H9 (cell line): ENCODE measurements around the gene TXNDC5. TPM values are rescaled to one million over a fixed set of nuclear protein-coding genes. Genes with fewer than 3 reads are reported as not detected.

ENCODE experiments used
- DNase-seq: peaks from one replicate; pipeline ENCODE4 v3.0.0-alpha.2; 2017
- H2AFZ ChIP-seq: one replicate; pipeline ENCODE4 v1.6.1; 2013; ENCODE audit warnings: mild to moderate bottlenecking, low read length, control low read depth, moderate library complexity
- H2AK5ac ChIP-seq: 2 replicates; pipeline ENCODE4 v1.6.1; 2013; ENCODE audit warnings: low read length, control low read depth, mixed read lengths; ENCODE audit not compliant: insufficient read length
- H2BK120ac ChIP-seq: one replicate; pipeline ENCODE4 v1.6.1; 2013; ENCODE audit warnings: low read depth, mild to moderate bottlenecking, low read length, control low read depth, inconsistent platforms; ENCODE audit not compliant: poor library complexity, severe bottlenecking
- H2BK12ac ChIP-seq: 2 replicates; pipeline ENCODE4 v1.6.1; 2013; ENCODE audit warnings: low read length, control low read depth, mixed read lengths, low read depth; ENCODE audit not compliant: insufficient read length
- H2BK15ac ChIP-seq: 2 replicates; pipeline ENCODE4 v1.6.1; 2013; ENCODE audit warnings: low read depth, low read length, control low read depth
- H2BK20ac ChIP-seq: one replicate; pipeline ENCODE4 v1.6.1; 2013; ENCODE audit warnings: low read depth, mild to moderate bottlenecking, low read length, control low read depth, inconsistent platforms; ENCODE audit not compliant: poor library complexity, severe bottlenecking
- H2BK5ac ChIP-seq: 2 replicates; pipeline ENCODE4 v1.6.1; 2013; ENCODE audit warnings: low read length, control low read depth, mixed read lengths; ENCODE audit not compliant: insufficient read length
- H3K14ac ChIP-seq: 2 replicates; pipeline ENCODE4 v1.6.1; 2013; ENCODE audit warnings: low read length, control low read depth; ENCODE audit not compliant: insufficient read depth
- H3K18ac ChIP-seq: 2 replicates; pipeline ENCODE4 v1.6.1; 2013; ENCODE audit warnings: low read depth, mild to moderate bottlenecking, mixed read lengths, low read length, control low read depth; ENCODE audit not compliant: insufficient read length
- H3K23ac ChIP-seq: 2 replicates; pipeline ENCODE4 v1.6.1; 2013; ENCODE audit warnings: low read length, control low read depth, mixed read lengths, low read depth; ENCODE audit not compliant: insufficient read length
- H3K23me2 ChIP-seq: 2 replicates; pipeline ENCODE4 v1.6.1; 2013; ENCODE audit warnings: low read depth, mild to moderate bottlenecking, mixed read lengths, low read length, control low read depth; ENCODE audit not compliant: insufficient read length, poor library complexity, severe bottlenecking
- H3K27ac ChIP-seq: 2 replicates; pipeline ENCODE4 v1.5.1; 2013; ENCODE audit warnings: low read length, control low read depth, mixed read lengths, low read depth; ENCODE audit not compliant: insufficient read length
- H3K27me3 ChIP-seq: 2 replicates; pipeline ENCODE4 v1.6.1; 2013; ENCODE audit warnings: low read length, control low read depth, inconsistent platforms; ENCODE audit not compliant: insufficient read depth
- H3K4ac ChIP-seq: 2 replicates; pipeline ENCODE4 v1.6.1; 2013; ENCODE audit warnings: low read depth, mild to moderate bottlenecking, control low read depth, inconsistent platforms, low read length, moderate library complexity
- H3K4me1 ChIP-seq: 2 replicates; pipeline ENCODE4 v1.6.1; 2013; ENCODE audit warnings: low read length, control low read depth, inconsistent platforms; ENCODE audit not compliant: insufficient read depth
- H3K4me2 ChIP-seq: 2 replicates; pipeline ENCODE4 v1.6.1; 2013; ENCODE audit warnings: low read length, control low read depth, mixed read lengths; ENCODE audit not compliant: insufficient read length, insufficient read depth
- H3K56ac ChIP-seq: 2 replicates; pipeline ENCODE4 v1.6.1; 2013; ENCODE audit warnings: low read depth, mild to moderate bottlenecking, mixed read lengths, low read length, control low read depth; ENCODE audit not compliant: insufficient read length
- H3K79me1 ChIP-seq: 2 replicates; pipeline ENCODE4 v1.6.1; 2013; ENCODE audit warnings: low read depth, mild to moderate bottlenecking, moderate library complexity, low read length, control low read depth, inconsistent platforms; ENCODE audit not compliant: insufficient read depth, poor library complexity, severe bottlenecking
- H3K79me2 ChIP-seq: 2 replicates; pipeline ENCODE4 v1.6.1; 2013; ENCODE audit warnings: low read length, control low read depth, inconsistent platforms; ENCODE audit not compliant: insufficient read depth
- H3K9ac ChIP-seq: 2 replicates; pipeline ENCODE4 v1.6.1; 2013; ENCODE audit warnings: low read length, control low read depth, mixed read lengths; ENCODE audit not compliant: insufficient read length; ENCODE audit errors: extremely low read depth
- H3K9me3 ChIP-seq: one replicate; pipeline ENCODE4 v1.6.1; 2013; ENCODE audit warnings: low read depth, low read length, inconsistent platforms; ENCODE audit not compliant: control insufficient read depth
- H3T11ph ChIP-seq: one replicate; pipeline ENCODE4 v1.6.1; 2013; ENCODE audit warnings: mild to moderate bottlenecking, low read length, control low read depth, inconsistent platforms
- H4K20me1 ChIP-seq: one replicate; pipeline ENCODE4 v1.6.1; 2013; ENCODE audit not compliant: control insufficient read depth, insufficient read length, insufficient read depth
- H4K5ac ChIP-seq: 2 replicates; pipeline ENCODE4 v1.6.1; 2013; ENCODE audit warnings: low read depth, mild to moderate bottlenecking, mixed read lengths, low read length, control low read depth; ENCODE audit not compliant: insufficient read length
- H4K8ac ChIP-seq: replicated peaks from 2 replicates; pipeline ENCODE4 v1.6.1; 2013; ENCODE audit warnings: low read length, control low read depth, mixed read lengths, low read depth; ENCODE audit not compliant: insufficient read length
- H4K91ac ChIP-seq: 2 replicates; pipeline ENCODE4 v1.6.1; 2013; ENCODE audit warnings: low read depth, mild to moderate bottlenecking, moderate library complexity, mixed read lengths, low read length, control low read depth; ENCODE audit not compliant: insufficient read length
- H3K27ac Mint-ChIP-seq, 3 experiments: 2 replicates in 2 of 3; 3 replicates in 1 of 3; pipeline ENCODE4 v1.8.0; 2020 to 2021; ENCODE audit warnings: mixed read lengths in 3 of 3, mild to moderate bottlenecking in 1 of 3, moderate library complexity in 1 of 3
- H3K27me3 Mint-ChIP-seq: 2 replicates; pipeline ENCODE4 v1.8.0; 2021; ENCODE audit warnings: low read depth, mild to moderate bottlenecking, moderate library complexity, mixed read lengths
- H3K36me3 Mint-ChIP-seq, 3 experiments: 2 replicates in 2 of 3; 3 replicates in 1 of 3; pipeline ENCODE4 v1.8.0; 2020 to 2021; ENCODE audit warnings: low read depth in 3 of 3, mixed read lengths in 3 of 3; ENCODE audit not compliant: insufficient read depth in 1 of 3
- H3K4me1 Mint-ChIP-seq, 2 experiments: 2 replicates each; pipeline ENCODE4 v1.8.0; 2020; ENCODE audit warnings: mixed read lengths in 2 of 2
- H3K4me3 Mint-ChIP-seq, 2 experiments: 2 replicates in 1 of 2; 3 replicates in 1 of 2; pipeline ENCODE4 v1.8.0; 2020 to 2021; ENCODE audit warnings: mild to moderate bottlenecking in 2 of 2, mixed read lengths in 2 of 2, moderate library complexity in 1 of 2
- H3K9me3 Mint-ChIP-seq, 2 experiments: 2 replicates in 1 of 2; 3 replicates in 1 of 2; pipeline ENCODE4 v1.8.0; 2020; ENCODE audit warnings: mild to moderate bottlenecking in 2 of 2, mixed read lengths in 2 of 2, moderate library complexity in 1 of 2
- WGBS: extraction: QIAGEN DNeasy Blood & Tissue Kit; methylation state at CpG from one replicate; pipeline ENCODE4 v1.1.7; 2013; ENCODE audit warnings: missing lambda C conversion rate, low lambda C conversion rate, mixed read lengths; ENCODE audit not compliant: insufficient read length; ENCODE audit errors: extremely low coverage; 5-methylcytosine and 5-hydroxymethylcytosine counted together
- total RNA-seq: library from RNA; stranded (reverse); gene quantifications from 2 replicates; pipeline ENCODE4 v1.2.1, GENCODE V29; 2021
- TF ChIP-seq, protein P1 (sequence below): fragments of 200-600 bp; sonication (generic); conservative IDR thresholded peaks from 3 replicates; pipeline ENCODE4 v1.8.0; 2021; ENCODE audit warnings: antibody characterized with exemption, mild to moderate bottlenecking

The TXNDC5 gene
- total RNA-seq, 1 experiment from 2014 or later, result 130 TPM

DNA sequence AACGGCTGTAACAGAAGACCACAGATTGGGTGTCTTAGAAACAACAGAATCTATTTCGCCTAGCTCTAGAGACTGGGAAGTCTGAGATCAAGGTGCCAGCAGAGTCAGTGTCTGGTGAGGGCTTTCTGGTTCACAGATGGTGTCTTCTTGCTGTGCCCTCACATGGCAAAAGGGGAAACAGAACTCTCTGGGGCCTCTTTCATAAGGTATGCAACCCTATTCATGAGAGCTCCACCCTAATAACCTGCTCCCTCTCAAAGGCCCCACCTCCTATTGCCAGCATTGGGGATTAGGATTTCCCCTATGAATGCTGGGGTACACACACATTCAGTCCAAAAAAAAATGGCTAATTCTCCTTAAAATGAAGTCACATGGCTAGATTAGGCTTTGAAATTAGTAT is 10.0 kb downstream of the TXNDC5 start:
- H3K36me3 Mint-ChIP-seq, result peaks cover 51 to 90% (median 90%) of the 10 kb centered on the region in 3 experiments; a peak in 6 of 7 replicates
- no peaks in the 10 kb centered on the region for H3K4me1 Mint-ChIP-seq
- H3K27ac Mint-ChIP-seq, result no peak overlapping the region
- H2BK12ac ChIP-seq, result no peak overlapping the region
- H3K9me3 Mint-ChIP-seq, result no peaks in the 10 kb centered on the region
- no peak overlapping the region for H2BK20ac ChIP-seq
- no peak overlapping the region for H3K14ac ChIP-seq
- no peak overlapping the region for H2AK5ac ChIP-seq
- no peaks in the 10 kb centered on the region for H4K20me1 ChIP-seq
- no peak overlapping the region for H3K4ac ChIP-seq
- no peak overlapping the region for H3K9ac ChIP-seq
- no peak overlapping the region for H3K23ac ChIP-seq
- H3K18ac ChIP-seq, result no peak overlapping the region
- H3K79me2 ChIP-seq, result 0 out of 2 replicates have a peak, but pooled peaks cover 3% of the 10 kb centered on the region
- H3K4me2 ChIP-seq, result no peak overlapping the region
- no peak overlapping the region for H4K5ac ChIP-seq
- no peaks in the 10 kb centered on the region for H3K9me3 ChIP-seq
- no peak overlapping the region for H3K4me3 Mint-ChIP-seq
- H4K91ac ChIP-seq, result no peak overlapping the region
- no peaks in the 10 kb centered on the region for H3K4me1 ChIP-seq
- no peaks in the 10 kb centered on the region for H3K27me3 Mint-ChIP-seq
- no peak overlapping the region for H3T11ph ChIP-seq
- no peak overlapping the region for H2BK15ac ChIP-seq
- no peak overlapping the region for H2AFZ ChIP-seq
- no peaks in the 10 kb centered on the region for H3K79me1 ChIP-seq
- H3K27me3 ChIP-seq, result no peaks in the 10 kb centered on the region
- H3K27ac ChIP-seq, result no peak overlapping the region
- H2BK120ac ChIP-seq, result no peak overlapping the region
- H4K8ac ChIP-seq, result no peak overlapping the region
- H3K56ac ChIP-seq, result no peak overlapping the region
- WGBS, result no CpG with 5 or more reads among the region's 2 CpGs
- TF ChIP-seq, protein P1, sequence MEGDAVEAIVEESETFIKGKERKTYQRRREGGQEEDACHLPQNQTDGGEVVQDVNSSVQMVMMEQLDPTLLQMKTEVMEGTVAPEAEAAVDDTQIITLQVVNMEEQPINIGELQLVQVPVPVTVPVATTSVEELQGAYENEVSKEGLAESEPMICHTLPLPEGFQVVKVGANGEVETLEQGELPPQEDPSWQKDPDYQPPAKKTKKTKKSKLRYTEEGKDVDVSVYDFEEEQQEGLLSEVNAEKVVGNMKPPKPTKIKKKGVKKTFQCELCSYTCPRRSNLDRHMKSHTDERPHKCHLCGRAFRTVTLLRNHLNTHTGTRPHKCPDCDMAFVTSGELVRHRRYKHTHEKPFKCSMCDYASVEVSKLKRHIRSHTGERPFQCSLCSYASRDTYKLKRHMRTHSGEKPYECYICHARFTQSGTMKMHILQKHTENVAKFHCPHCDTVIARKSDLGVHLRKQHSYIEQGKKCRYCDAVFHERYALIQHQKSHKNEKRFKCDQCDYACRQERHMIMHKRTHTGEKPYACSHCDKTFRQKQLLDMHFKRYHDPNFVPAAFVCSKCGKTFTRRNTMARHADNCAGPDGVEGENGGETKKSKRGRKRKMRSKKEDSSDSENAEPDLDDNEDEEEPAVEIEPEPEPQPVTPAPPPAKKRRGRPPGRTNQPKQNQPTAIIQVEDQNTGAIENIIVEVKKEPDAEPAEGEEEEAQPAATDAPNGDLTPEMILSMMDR, result no peak
- H2BK5ac ChIP-seq, result no peak overlapping the region
- H3K23me2 ChIP-seq, result no peaks in the 10 kb centered on the region
- DNase-seq, result no peak
